Muscle of back (tissue), 11 donors: Measurements from ENCODE around the gene NFKBIB. TPM values are rescaled to one million over a fixed set of nuclear protein-coding genes. Genes with fewer than 3 reads are reported as not detected.
"Not testable (repeated sequence)": the region's sequence is repeated elsewhere in the genome, so short reads cannot be mapped to it uniquely, and the experiment has no call there.

Source experiments
- DNase-seq, 3 donors: peaks; one replicate each; pipeline versions ENCODE4 v3.0.0 to v3.0.0-alpha.2; 2013
- polyA plus RNA-seq, 10 donors: library from polyadenylated mRNA; unstranded; fragments of 120-200 nt; gene quantifications; one replicate each; pipeline ENCODE4 v1.2.1, GENCODE V29; 2013; ENCODE audit not compliant: insufficient read length in 10 of 10

NFKBIB gene
- polyA plus RNA-seq, 10 donors: 6.9 to 10.0 (median 8.5) TPM

DNA sequence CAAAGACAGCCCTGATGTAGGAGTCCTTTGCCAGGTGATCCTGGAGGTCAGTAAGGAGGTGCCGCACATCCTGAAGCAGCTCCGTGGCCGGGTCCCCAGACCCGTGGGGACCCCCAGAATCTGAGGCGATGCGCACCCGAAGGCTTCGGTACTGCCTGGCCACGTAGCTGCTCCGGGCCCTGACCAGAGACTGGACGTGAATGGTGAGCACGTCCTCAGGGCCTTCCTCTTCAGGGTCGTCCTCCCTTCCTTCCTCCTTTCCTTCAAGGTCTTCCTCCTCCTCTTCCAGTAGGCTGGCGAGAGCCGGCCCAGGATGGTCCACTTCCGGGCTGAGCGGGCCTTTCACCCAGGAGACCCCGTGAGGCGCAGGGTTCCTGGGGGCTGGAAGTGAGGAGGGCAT is 29.2 kb upstream of the NFKBIB start:
- DNase-seq: no peak

DNA sequence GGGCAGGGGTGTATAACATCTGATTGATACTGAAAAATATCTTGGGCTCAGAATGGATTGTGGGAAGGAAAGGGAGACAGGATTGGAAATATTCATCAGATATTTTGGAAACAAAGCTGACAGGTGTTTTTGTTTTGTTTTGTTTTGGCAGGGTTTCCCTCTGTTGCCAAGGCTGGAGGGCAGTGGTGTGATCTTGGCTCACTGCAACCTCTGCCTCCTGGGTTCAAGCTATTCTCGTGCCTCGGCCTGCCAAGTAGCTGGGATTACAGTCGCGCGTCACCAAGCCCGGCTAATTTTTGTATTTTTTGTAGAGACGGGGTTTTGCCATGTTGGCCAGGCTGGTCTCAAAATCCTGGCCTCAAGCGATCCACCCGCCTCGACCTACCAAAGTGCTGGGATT is 26.4 kb upstream of the NFKBIB start:
- not testable (repeated sequence) for DNase-seq

DNA sequence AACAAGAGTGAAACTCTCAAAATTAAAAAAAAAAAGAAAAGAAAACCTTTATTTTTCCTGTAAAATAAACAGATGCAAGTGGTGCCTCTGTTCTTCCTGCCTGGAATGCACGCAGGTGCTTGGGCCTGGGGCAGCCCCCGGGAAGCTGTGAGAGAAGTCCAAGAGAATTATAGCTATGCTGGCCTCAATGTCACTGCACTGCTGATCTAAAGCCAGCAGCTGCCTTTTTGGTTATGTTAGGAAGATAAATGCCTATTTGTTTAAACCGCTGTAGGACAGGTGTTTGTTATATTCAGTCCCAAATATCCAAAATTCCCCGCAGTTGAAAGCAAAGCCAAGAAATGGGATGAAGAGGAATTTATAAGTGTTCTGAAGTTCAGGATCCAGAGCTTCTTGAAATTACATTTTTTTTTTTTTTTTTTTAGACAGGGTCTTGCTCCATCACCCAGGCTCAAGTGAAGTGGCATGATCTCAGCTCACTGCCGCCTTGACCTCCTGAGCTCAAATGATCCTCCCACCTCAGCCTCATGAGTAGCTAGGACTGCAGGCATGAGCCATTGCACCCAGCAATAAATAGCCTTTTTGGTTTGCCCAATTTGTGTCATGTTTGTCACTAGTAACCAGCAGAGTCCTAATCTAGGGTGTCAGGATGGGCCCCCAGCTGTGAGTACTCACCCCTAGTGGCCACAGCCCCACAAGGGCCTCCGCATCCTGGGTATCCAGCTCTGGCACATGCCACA is 23.9 kb upstream of the NFKBIB start:
- DNase-seq: no peak

DNA sequence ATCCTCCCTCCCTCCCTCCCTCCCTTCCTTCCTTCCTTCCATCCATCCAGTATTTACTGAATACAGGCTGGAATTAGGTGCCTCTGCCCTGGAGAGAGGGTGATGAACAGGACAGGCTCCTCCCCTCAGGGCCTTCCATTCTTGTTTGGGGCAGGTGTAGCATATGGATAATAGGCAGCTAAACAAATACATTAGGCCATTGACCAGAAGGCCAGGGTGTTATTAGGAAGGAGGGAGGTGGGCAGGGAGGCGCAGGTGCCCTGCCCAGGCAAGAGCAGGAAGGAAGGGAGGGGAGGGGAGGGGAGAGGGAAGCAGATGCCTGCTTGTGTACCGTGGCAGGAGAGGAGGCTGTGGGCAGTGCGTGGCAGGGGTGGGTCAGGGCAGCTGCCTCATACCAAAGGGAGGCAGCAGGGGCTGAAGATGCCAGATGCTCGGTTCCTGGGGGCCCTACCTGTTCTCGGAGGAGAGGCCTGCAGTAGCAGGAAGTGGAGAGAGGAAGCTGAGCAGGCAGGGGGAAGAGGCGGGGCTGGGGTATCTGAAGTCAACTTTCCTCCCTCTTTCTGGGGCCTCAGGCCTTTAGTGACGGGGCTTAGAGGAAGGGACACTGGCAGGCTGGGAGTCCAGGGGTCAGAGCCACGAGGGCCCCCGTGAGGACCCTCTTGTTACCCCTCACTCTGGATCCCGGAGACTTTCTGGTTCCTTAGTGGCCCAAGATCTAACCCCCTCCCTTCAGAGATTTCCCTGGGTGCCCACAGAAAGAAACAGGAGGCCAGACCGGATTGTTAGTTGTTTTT is 21.8 kb upstream of the NFKBIB start, which contains the start of gene RINL:
Gene RINL (minus strand): TSS at position 495 of the 794 bp plus-strand sequence. CDS start 1,533 bp downstream, outside the sequence.
- DNase-seq: no peak

DNA sequence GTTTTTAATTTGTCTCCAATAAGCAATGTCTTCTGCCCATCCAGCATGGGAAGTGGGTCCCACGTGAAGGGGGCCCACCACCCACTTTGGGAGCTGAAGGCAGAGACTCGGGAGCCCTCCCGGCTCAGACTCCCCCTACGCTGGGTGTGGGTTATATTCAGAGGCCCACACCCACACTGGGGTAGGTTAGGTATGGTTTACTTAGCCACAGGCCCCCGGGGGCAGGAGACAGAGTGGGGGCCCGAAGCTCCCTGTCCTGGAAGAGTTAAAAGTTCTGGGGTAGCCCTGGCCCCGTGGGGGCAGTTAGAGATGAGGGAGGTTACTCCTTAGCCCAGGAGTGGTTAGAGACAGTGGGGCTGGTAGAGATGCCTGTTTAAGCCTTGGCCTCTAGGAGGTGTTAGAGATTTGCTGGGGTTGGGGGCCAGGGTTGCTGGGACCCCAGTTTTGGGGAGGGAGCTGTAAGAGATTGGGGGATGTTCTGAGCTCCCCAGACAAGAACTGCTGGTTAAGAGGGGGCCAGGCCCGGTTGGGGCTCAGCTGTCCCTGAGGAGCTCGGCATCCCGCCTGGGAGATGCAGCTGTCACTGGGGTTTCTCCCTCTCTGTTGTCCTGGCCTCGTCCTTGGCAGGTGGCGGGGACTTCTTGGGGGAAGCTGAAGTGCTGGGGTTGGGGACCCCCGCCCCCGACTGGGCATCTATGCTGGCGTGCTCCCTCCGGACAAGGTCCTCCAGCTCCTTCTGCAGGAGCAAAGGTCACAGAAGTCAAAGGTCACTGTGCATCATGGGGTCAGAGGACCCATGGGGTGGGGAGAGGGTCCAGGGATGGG is 21.0 kb upstream of the NFKBIB start:
- DNase-seq: no peak

DNA sequence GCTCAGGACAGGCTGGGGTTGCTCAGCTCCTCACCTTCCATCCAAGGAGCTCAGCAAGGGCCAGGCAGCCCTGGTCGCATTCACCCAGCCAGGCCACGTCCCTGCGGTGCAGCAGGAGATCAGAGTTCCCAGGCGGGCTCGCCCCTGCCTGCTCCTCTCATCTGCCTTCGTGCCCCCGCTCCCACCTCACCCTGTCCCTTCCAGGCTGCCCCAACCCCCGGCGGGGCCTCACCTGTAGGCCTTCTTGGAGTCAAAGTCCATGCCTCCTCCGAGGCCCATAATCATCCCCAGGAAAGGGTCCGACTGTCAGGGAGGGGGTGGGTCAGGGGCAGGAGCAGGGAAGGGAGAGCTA is 20.4 kb upstream of the NFKBIB start:
- DNase-seq: no peak

DNA sequence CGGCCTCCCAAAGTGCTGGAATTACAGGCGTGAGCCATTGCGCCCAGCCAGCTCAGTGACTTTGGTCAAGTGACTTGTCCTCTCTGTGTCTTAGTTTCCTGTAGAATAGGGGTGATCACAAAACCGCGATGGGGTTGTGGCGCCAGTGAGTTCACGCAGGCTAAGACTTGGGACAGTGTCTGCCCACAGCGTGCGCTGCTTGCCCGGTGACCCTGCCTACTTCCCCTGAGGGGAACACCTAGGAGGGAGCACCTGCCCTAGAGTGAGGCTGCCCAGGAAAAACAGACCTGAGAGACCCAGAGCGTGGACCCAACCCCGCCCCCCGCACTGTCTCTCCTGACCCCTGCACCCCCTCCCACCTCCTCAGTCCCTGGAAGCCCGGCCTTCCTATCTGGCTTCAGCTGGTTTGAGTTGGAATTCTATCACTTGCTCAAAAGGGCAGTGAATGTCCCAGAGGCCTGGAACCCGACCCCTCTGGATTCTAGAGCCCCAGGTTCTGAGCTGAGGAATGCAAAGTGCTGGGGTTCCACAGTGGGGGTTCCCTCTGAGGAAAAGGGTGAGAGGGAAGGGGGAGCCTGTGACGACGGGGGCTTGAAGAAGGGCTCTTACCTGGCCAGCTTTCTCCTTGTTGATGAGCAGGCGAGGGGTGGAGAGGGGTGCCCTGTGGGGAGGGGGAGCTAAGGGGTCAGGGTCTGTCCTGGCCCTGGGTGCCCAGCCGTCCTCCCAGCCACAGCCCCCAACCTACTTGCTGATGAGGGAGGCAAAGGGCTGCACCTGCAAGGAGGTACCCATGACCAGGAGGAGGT is 19.5 kb upstream of the NFKBIB start:
- no peak for DNase-seq

DNA sequence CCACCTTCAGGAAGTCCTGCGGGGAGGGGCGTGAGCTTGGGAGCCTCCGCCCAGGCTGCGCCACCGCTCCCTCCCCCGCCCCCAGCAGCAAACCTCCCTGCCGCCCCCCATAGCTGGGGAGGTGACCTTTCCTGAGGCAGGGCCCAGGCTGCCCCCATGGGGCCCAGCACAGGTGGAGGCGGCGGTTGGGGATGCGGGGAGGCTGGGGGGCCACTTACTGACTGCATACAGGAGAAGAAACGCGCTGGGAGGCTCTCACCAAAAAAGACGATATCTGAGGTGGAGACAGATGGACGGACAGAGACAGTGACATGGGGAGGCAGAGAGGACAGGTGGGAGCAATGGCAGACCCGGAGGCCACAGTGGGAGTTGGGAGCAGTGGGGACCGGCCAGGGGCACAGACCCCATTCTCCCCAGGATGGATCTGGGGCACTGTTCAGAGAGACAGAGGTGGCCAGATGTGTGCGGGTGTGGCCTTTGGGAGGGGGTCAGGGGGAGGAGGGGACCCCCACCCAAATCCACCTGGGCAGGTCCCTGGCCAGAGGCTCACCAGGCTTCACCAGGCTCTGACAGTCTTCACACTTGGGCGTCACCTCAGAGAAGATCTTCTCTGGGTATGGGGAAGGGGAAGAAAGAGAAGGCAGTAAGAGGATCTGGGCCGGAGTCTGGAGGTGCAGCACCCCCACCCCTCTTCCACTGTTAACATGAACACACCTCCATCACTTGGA is 18.7 kb upstream of the NFKBIB start:
- no peak for DNase-seq

DNA sequence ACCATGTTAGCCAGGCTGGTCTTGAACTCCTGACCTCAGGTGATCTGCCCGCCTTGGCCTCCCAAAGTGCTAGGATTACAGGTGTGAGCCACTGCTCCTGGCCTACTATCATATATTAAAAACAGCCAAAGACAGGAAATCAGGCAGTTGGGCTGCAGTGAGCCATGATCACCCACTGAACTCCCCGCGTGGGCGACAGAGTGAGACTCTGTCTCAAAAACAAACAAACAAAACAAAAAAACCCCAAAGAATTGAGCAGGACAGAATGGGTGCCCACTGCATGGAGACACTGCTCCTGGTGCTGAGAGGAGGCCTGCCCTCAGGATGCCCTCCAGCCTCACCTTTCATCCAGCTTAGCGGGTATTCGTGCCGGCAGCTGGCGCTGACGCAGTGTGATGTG is 16.5 kb upstream of the NFKBIB start:
- no peak for DNase-seq

DNA sequence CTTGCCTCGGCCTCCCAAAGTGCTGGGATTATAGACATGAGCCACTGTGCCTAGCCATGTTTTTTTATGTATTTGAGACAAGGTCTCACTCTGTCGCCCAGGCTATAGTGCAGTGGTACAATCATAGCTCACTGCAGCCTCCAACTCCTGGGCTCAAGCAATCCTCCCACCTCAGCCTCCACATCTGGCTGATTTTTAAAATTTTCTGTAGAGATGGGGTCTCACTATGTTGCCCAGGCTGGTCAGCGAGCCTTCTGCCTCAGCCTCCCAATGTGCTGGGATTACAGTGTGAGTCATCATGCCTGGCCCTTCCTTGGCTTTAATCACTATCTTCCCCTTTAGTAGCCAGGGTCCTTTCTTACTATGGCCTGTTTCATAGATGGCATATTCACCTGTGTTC is 15.1 kb upstream of the NFKBIB start:
- not testable (repeated sequence) for DNase-seq

DNA sequence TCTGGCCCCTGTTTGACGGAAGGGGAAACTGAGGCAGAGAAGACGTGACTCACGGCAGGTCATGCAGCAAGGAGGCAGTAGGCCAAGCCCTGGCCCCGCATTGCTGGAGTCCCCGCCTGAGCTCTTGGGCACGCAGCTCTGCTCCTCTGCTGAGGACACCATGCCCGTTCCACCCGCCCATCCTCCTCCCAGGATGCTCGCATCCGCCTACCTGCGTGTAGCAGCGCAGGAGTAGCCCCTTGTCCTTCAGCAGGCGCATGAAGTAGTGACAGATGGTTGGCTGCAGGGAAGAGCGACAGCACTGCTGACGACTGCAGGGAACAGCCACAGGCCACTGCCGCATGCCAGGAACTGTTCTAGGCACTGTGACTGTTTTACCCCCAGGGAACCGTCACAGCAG is 10.9 kb upstream of the NFKBIB start:
- no peak for DNase-seq

DNA sequence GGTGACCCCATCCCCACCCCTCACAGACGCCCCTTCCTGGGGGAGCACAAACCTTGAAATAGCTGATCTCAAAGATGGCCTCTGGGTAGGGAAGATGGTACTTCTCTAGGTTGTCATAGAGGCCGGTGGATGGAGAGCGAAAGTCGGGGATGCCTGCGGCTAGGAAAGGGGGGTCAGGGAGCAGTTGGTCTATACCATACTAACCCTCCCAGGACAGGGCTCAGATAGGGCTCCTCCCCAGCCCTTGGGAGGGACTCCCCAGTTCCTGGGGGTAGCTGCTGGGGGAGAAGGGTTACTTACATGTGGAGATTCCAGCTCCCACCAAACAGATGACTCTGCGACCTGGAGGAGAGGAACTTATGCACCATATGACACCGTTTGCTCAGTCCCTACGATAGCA is 10.0 kb upstream of the NFKBIB start:
- DNase-seq: no peak

DNA sequence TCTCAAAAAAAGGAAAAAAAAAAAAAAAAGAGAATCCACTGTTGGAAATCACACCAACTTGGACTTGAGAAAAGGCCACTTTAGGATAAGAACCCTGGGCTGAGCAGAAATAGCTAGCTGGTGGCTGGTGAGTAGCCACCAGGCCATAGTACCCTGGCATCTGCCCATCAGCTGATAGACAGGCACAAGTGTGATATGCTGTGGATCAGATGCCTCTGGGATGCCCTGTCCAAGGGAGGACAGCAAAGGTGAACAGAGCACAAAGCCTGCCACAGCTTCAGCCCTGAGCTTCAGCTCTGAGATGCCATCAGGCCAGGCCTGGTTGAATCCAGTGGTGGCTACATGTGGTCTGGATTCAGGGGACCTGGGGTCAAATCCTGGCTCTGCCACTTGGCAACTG is 9.1 kb upstream of the NFKBIB start:
- DNase-seq: peak in 2 of 3 donors; percentile 46 to 64

DNA sequence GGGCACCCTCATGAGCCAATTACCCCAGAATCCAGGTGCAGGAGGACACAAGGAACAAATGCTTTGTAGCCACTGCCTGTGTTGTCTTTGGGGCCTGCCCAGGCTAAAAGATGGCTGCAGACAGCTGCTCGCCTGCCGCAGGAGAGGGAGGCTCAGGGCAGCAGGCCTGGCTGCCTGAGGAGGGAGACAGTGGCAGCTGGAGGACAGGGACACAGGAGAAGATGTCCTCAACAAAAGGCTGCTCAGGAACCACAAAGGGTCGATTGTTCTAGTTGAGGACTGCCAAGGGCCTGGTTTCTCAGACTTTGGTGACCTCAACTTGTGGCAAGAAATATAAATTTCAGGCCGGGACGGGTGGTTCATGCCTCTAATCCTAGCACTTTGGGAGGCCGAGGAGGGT is 8.0 kb upstream of the NFKBIB start:
- no peak for DNase-seq

DNA sequence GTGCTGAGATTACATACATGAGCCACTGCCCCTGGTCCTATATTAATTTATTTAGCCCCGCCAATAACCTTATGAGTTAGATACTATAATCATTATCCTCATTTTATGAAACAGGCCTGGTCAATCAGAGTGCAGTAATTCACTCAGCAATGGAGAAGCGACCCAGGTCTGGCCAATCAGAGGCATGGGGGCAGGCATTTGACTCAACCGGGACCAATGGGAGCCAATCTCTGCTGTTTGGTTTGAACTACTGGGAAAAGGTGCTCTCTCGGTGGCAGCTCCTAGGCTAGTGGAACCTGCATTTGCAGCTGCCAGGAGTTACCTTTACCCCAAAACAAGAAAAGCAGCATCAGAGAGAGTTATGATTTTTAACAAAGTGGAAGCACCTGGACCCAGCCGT is 6.9 kb upstream of the NFKBIB start:
- DNase-seq: no peak

DNA sequence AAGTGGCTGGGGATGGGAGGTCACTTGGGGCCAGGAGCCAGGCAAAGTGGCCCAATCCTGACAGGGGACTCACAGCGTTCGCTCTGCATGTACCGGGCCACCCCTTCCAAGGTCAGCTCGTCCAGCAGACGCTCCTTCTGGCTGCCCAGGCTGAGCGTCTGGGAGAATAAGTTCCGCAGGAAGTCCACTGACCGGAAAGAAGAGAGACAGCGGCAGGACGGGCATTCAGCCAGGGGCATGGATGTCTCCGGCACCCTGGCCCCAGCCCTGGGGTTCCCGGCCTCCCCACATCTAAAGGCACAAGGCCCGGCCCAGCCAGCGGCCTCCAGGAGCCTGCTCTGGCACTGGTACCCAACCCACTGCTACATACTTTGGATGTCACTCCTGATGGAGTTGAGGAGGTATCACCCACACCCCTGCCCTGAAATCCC is 6.4 kb upstream of the NFKBIB start:
- DNase-seq: no peak

DNA sequence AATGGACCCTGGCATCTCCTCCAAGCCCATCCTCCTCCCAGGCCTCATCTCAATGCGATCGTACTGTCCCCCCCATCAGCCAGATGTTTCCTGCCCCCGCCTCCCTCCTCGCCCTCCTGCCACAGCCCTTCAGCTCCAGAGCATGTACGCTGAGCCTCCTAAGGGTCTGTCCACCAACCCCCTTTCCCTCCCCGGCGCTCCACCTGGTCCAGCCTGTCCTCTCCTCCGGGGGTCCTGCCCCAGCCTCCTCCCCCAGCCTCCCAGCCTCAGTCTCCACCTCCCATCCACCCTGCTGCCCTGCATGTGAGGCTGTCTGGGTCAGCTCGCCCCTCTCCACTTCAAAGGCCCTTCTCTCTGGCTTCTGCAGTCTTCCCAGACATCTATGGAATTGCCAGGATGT is 4.8 kb upstream of the NFKBIB start:
- no peak for DNase-seq

DNA sequence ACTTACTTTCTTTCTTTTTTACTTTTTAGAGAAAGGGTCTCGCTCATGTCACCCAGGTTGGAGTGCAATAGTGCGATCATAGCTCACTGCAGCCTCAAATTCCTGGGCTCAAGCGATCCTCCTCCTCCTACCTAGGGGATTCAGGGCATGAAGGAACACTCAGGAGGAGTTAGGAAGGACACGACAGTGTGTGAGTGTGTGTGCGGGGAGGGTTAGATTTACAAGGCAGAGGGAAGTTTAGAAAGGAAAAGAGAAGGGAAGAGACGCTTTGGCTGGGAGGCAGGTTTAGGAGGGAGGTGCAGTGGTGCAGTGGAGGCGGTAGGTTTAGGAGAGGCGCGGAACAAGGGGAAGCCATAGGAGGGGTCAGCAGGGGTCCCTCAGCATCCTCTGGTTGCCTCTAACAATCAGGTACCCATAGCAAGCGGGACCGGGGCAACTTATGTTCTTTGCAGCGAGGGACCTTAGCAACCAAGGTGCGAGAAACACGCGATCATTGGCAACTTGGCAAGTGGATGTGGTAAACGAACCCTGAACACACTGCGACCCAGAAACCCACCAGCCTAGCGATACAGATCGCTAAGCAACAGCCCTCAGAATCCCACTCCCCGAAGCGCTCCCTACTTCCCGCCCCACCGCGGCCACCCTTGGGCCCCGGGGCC is 852 bp upstream of the NFKBIB start:
- DNase-seq: no peak

DNA sequence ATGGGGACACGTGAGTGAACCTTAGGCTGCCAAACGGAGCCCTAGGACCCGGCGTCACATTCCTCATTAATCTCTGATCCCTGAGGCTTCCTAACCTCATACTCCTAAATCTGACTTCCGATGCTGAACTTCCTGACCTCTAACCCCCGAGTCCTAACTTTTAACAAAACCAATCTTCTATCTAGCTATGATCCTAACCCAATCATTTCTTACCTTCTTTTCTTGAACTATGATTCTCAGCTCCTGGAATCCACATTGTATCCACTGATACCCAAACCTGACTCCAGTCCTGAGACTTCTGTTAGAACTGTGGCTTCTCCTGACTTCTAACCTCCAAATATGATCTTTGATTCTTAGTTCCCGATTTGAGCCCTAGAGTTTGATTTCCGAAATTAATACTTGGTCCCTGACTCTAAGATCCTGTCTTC is 447 bp downstream of the NFKBIB start:
- DNase-seq: no peak

DNA sequence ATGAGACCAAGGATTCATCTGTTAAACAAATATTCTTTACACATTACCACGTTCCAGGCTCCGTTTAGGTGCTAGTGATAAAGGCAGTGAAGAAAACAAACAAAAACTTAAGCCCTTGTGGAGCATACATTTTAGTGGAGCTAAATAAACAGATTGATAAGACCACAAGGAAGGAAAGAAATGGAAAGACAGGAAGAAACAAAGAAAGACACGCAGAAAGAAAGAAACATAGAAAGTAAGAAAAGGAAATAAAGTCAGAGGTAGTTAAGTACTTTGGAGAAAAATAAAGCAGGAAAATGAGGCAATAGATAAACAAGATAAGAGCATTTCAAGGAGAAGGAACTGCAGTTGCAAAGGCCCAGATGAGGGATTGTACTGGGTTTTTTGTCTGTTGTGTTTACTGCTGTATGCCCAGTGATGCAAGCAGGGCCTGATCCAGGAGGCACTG is 998 bp downstream of the NFKBIB start:
- DNase-seq: no peak
